ENCODE data around the gene UBE2Q1. TPM values are rescaled to one million over a fixed set of nuclear protein-coding genes. Genes with fewer than 3 reads are reported as not detected.

The UBE2Q1 gene
- polyA plus RNA-seq, 2 of the 4 experiments (the other 2 are of a cell fraction), result 17.6 to 49.7 TPM

DNA sequence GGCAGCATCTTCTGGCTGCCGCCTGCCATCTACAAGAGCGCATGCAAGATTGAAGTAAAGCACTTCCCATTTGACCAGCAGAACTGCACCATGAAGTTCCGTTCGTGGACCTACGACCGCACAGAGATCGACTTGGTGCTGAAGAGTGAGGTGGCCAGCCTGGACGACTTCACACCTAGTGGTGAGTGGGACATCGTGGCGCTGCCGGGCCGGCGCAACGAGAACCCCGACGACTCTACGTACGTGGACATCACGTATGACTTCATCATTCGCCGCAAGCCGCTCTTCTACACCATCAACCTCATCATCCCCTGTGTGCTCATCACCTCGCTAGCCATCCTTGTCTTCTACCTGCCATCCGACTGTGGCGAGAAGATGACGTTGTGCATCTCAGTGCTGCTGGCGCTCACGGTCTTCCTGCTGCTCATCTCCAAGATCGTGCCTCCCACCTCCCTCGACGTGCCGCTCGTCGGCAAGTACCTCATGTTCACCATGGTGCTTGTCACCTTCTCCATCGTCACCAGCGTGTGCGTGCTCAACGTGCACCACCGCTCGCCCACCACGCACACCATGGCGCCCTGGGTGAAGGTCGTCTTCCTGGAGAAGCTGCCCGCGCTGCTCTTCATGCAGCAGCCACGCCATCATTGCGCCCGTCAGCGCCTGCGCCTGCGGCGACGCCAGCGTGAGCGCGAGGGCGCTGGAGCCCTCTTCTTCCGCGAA is 12.9 kb upstream of the UBE2Q1 start:
- H3K4me3 ChIP-seq, result no peak overlapping the region
- 0 out of 3 replicates have a peak, but pooled peaks cover 4% of the 10 kb centered on the region for H3K4me1 ChIP-seq
- no peaks in the 10 kb centered on the region for H3K9me3 ChIP-seq
- TF ChIP-seq RNF2 (IDR thresholded peaks at IDR 0.05; ENCODE audit: borderline replicate concordance, low read depth) (no peak), KDM5A (IDR thresholded peaks at IDR 0.05) (no peak), CBX2 (IDR thresholded peaks at IDR 0.05; ENCODE audit: borderline replicate concordance, low read depth) (no peak), RFX5 (IDR thresholded peaks at IDR 0.05) (no peak), EHF (CRISPR knock-in tag; IDR thresholded peaks at IDR 0.05) (no peak), ZNF302 (CRISPR knock-in tag; IDR thresholded peaks at IDR 0.05) (no peak), NR3C1 (IDR thresholded peaks at IDR 0.05) (no peak), FOXS1 (CRISPR knock-in tag; IDR thresholded peaks at IDR 0.05) (no peak)
- TF ChIP-seq, protein P1, sequence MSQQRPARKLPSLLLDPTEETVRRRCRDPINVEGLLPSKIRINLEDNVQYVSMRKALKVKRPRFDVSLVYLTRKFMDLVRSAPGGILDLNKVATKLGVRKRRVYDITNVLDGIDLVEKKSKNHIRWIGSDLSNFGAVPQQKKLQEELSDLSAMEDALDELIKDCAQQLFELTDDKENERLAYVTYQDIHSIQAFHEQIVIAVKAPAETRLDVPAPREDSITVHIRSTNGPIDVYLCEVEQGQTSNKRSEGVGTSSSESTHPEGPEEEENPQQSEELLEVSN (IDR thresholded peaks at IDR 0.05; ENCODE audit: borderline replicate concordance, low read depth), result no peak
- TF ChIP-seq, protein P2, sequence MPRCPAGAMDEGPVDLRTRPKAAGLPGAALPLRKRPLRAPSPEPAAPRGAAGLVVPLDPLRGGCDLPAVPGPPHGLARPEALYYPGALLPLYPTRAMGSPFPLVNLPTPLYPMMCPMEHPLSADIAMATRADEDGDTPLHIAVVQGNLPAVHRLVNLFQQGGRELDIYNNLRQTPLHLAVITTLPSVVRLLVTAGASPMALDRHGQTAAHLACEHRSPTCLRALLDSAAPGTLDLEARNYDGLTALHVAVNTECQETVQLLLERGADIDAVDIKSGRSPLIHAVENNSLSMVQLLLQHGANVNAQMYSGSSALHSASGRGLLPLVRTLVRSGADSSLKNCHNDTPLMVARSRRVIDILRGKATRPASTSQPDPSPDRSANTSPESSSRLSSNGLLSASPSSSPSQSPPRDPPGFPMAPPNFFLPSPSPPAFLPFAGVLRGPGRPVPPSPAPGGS (IDR thresholded peaks at IDR 0.05), result no peak
- TF ChIP-seq, protein P3, sequence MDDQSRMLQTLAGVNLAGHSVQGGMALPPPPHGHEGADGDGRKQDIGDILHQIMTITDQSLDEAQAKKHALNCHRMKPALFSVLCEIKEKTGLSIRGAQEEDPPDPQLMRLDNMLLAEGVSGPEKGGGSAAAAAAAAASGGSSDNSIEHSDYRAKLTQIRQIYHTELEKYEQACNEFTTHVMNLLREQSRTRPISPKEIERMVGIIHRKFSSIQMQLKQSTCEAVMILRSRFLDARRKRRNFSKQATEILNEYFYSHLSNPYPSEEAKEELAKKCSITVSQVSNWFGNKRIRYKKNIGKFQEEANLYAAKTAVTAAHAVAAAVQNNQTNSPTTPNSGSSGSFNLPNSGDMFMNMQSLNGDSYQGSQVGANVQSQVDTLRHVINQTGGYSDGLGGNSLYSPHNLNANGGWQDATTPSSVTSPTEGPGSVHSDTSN (IDR thresholded peaks at IDR 0.05), result no peak
- TF ChIP-seq, protein P4, sequence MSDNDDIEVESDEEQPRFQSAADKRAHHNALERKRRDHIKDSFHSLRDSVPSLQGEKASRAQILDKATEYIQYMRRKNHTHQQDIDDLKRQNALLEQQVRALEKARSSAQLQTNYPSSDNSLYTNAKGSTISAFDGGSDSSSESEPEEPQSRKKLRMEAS (IDR thresholded peaks at IDR 0.05), result no peak
- TF ChIP-seq, protein P5, sequence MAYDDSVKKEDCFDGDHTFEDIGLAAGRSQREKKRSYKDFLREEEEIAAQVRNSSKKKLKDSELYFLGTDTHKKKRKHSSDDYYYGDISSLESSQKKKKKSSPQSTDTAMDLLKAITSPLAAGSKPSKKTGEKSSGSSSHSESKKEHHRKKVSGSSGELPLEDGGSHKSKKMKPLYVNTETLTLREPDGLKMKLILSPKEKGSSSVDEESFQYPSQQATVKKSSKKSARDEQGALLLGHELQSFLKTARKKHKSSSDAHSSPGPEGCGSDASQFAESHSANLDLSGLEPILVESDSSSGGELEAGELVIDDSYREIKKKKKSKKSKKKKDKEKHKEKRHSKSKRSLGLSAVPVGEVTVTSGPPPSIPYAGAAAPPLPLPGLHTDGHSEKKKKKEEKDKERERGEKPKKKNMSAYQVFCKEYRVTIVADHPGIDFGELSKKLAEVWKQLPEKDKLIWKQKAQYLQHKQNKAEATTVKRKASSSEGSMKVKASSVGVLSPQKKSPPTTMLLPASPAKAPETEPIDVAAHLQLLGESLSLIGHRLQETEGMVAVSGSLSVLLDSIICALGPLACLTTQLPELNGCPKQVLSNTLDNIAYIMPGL (CRISPR knock-in tag; IDR thresholded peaks at IDR 0.05; ENCODE audit: borderline replicate concordance), result no peak
- ATAC-seq (no peak), DNase-seq (ENCODE audit: low read depth in 1 of 2, low spot score in 1 of 2) (no peak), FAIRE-seq (no peak)
- H3K4me2 ChIP-seq, result no peak overlapping the region
- POLR2A ChIA-PET, result no interaction called here
- H3K27ac ChIP-seq, result no peak overlapping the region
- 86% methylated on average over 58 of the region's 59 CpGs for WGBS (ENCODE audit: missing lambda C conversion rate)
- CTCF ChIA-PET, result no interaction called here

DNA sequence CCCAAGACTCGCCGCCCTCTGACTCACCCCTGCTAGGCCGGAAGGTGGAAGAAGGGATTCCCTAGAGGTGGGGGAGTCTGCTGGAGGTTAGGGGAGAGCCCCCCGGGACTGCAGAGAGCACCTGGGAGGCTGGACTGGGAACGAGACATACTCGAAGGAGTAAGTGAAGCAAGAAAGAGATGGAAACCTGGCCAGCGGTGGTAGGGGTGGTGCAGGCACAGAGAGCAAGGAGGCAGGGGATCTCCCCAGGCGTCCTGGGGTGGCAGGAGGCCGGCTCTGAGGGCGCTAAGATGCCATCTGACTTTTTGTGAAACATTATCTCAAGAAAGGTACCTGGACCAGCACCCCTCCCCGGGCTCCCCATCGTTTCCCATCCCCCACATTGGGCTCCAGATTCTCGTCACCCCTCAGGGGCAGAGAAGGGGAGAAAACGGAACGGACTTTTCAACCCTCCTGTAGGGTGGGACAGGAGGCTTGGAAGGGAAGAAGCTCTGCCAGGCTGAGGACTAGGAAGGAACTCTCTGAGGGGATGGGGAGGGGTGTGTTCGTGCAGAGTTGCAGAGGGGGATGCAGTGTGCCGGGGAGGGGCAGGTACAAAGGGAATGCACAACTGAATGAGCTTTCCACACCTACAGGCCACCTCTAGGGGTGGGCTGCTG is 9.8 kb upstream of the UBE2Q1 start:
- 0 out of 3 replicates have a peak, but pooled peaks cover 4% of the 10 kb centered on the region for H3K4me1 ChIP-seq
- no peak overlapping the region for H3K27ac ChIP-seq
- DNase-seq (ENCODE audit: low read depth in 1 of 2, low spot score in 1 of 2) (no peak), FAIRE-seq (no peak), ATAC-seq (peak; percentile 9 to 17; a peak in 3 of 6 replicates)
- 11% methylated on average over 15 of the region's 17 CpGs for WGBS (ENCODE audit: missing lambda C conversion rate)
- peak overlapping the region; percentile 37 for H3K4me3 ChIP-seq
- POLR2A ChIA-PET, result interaction anchor here (0.5 to 1.4 kb wide), 4 partner anchors 9 to 40 kb away, joined by 3 to 6 read pairs (median 6); partner anchors contain the start of gene ADAR
- CTCF ChIA-PET, result interaction anchor here (1.4 to 2.6 kb wide), 6 partner anchors 9 to 310 kb away, joined by 3 to 15 read pairs (median 5); no protein-coding TSS in a partner anchor
- H3K4me2 ChIP-seq, result peak overlapping the region; percentile 87
- no peak for TF ChIP-seq NPAS2 (CRISPR knock-in tag; IDR thresholded peaks at IDR 0.05; ENCODE audit: borderline replicate concordance)
- no peak for TF ChIP-seq FOSL2 (IDR thresholded peaks at IDR 0.05)
- TF ChIP-seq FOSL2 (CRISPR knock-in tag; IDR thresholded peaks at IDR 0.05), result 0 out of 2 replicates have a peak, but pooled peaks have one; percentile 1
- H3K9me3 ChIP-seq, result no peaks in the 10 kb centered on the region
